Activated CD4-positive, CD25-positive, alpha-beta regulatory T cell treated with anti-CD3 and anti-CD28 coated beads, Interleukin-2, amount 50 U/mL, for 72 hours (primary cell): ENCODE results near the gene RAB6A.

Experiments
- DNase-seq: peaks from one replicate; pipeline ENCODE4 v3.0.0; 2021

Gene RAB6A

DNA sequence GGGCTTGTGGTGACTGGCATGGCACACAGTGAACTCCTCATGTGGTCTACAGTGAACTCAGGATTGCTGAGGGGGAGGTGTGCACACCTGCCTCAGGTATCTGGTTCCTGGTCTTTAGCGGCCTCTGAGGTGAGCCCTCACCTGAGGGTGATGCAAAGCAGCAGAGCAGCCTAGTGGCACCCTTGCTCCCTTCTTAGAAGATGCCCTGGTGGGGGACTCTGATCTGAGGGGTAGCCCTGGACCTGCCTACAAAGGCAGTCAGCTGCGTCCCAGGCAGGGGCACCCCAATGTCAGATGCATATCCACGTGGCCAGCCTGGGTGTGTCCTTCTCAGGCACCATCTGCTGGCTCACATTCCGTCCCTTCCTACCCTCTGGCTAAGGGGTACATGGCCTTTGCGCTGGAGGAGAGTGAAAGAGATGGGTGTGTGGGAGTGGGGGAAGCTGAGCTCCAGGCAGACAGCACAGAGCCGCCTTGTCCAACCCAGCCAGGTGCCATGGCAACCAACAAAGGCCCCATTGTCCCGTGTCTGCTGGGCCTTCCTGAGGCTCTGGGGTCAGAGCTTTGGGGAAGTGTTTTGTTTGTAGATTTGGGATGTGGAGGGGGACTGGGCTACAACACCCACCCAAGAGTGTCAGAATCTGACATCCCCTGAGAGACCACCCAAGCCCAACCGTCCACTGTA is 108.7 kb downstream of the RAB6A start:
- DNase-seq: no peak

DNA sequence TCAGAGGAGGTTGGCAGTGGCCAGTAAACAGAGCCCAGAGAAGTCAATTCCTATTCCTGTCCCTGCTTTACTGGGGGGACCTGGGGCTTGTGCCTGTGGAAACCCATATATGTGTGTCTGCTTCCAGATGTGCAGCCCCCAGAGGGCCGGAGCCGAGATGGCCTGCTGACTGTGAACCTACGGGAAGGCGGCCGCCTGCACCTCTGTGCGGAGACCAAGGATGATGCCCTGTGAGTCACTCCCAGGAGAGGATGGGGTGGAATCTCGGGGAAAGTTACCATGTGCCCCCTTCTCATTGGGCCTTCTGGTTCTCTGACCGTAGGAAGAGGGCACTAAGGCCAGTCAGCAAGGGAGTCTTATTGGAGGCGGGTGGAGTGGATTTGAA is 109.2 kb downstream of the RAB6A start:
- no peak for DNase-seq

DNA sequence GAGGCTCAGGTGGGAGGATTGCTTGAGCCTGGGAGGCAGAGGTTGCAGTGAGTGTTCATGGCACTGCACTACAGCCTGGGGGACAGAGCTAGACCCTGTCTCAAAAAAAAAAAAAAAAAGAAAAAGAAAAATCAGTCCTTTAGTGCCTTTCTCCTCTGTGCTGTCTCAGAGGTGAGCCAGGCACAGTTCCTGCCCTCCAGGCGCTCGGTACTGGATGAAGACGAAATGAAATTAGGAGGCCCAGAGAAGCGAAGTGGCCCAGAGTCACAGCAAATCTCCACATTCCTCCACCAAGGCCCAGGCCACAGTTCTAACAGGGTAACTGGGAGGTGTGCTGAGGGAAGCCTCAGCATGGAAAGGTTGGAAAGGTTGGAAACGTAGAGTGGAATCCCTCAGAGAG is 109.6 kb downstream of the RAB6A start:
- DNase-seq: no peak

DNA sequence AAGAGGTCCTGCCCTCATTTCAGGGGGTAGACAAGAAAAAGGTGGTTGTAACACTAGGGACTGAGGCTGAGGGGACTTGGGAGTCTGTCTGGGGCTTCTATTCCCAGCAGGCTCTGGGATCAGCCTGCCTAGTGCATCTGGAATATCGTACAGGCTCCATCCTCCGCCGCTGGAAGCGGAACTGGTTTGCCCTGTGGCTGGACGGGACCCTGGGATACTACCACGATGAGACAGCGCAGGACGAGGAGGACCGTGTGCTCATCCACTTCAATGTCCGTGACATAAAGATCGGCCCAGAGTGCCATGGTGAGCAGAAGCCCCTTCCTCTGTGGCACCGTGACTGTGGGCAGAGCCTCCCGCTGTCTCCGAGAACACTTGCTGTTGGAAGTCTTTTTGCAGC is 110.5 kb downstream of the RAB6A start:
- DNase-seq: no peak

DNA sequence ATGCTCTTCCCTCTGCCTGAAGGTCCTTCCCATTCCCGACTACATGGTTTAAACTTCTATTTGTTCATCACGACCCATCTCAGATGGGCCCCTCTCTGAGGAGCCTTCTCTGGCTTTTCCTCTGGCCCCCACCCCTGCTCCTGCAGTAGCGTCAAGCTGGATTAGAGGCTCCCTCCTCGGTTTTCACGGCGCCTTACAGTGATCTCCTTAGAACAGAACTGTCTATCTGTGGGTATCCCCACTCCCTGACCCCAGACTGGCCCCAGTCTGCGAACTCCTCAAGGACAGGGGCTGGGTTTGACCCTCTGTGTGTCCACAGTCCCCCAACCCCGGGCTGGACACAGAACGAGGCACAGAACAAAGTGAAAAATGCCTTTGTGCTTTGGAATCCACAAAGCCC is 111.7 kb downstream of the RAB6A start:
- no peak for DNase-seq

DNA sequence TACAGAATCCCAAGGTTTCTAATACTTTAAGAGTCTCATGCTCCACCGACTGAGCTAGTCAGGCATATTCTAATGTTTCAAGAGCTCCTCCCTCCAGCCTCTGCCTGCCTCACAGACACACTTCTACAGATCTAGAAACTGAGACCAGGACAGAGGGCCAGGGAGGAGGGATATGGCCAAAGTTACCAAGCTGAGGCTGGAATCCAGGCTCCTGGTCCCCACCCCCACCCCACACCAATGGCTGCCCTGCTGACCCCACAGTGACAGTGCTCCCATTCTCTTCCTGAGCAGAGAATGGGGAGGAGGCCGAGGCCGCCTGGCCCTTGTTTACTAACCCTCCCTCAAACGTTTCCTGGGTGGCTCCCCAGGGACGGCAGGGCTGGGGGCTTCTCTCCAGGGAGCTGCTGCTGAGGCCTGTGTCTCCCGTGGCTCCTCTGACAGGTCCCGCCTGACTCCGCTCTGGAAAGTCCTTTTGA is 112.3 kb downstream of the RAB6A start:
- DNase-seq: no peak

DNA sequence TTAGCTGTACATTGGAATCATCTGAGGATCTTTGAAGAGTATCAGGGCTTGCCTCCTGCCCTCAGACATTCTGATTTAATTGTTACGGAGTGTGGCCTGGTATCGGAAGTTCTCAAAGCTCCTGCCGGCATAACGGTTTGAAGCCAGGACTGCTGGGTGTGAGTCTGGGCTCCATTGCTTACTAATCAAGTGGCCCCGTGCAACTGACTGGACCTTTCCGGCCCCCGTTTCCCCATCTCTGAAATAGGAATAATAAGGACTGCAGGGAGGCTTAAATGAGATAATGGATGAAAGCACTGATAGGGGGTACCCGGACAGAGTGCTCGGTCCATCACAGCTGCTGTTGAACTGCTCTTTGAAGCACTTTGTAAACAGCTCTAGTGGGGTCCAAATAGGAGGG is 112.8 kb downstream of the RAB6A start:
- no peak for DNase-seq

DNA sequence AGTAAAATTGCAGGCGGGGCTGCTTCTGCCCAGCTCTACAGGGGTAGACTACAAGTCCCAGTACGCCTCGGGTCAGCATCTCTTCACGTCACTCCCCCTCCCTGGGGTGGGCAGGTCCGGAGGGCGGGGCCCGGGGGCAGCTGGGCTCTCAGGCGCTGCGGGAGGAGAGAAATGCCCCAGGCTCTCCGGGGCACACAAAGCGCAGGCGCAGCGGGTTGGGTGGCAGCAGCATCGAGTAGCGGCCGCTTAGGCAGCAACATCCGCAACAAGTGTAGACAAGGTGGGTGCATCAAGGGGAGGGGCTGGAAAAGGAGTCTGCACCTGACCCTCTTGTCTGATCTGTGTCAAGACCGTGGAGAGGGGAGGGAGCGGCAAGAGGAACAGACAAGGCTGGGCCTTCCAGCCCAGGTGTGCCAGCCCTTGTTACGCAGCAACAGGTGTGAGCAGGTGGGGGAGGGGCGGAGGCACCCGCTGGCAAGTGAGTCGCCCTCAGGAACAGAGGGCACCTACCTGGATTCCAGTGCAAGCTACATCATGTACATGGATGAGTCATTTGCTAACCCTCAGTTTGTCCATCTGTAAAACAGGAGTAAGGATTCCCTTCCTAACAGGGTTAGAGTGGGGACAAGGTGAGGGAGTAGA is 113.3 kb downstream of the RAB6A start:
- DNase-seq: peak; percentile 79

DNA sequence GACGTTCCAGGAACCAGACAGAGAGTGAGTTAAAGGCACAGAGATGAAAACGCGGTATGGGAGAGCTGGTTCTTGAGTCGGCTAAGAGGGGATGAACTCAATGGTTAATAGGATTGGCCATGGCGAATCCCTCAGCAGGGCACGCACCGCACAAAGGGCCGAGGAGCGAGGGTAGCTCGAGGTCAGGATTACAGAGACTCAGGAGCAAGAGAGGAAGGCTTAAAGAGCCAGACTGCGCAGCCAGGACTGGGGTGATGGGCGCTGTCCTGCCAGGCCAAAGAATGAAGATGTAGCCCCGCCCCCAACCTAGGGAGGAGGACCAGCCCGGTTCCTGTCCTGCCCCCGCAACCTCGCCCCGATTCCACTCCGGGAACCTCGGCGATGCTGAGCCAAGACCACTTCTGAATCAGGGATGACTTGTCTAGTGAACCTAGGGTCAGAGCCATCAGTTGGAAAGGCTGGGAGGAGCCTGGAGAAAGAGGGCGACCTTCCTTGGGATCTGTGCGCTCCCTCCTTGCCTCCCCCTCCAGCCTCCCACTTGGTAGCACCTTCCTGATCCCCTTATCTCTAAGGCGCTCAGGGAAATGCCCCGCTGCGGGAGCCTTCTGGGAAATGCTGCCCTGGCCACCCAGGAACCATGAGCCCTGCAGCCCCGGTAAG is 114.8 kb downstream of the RAB6A start, which contains the start of gene PLEKHB1:
Gene PLEKHB1, plus strand, starts transcription at position 610 of the 660 bp plus-strand sequence. Its CDS starts 28 bp downstream, at position 638.
- DNase-seq: no peak

DNA sequence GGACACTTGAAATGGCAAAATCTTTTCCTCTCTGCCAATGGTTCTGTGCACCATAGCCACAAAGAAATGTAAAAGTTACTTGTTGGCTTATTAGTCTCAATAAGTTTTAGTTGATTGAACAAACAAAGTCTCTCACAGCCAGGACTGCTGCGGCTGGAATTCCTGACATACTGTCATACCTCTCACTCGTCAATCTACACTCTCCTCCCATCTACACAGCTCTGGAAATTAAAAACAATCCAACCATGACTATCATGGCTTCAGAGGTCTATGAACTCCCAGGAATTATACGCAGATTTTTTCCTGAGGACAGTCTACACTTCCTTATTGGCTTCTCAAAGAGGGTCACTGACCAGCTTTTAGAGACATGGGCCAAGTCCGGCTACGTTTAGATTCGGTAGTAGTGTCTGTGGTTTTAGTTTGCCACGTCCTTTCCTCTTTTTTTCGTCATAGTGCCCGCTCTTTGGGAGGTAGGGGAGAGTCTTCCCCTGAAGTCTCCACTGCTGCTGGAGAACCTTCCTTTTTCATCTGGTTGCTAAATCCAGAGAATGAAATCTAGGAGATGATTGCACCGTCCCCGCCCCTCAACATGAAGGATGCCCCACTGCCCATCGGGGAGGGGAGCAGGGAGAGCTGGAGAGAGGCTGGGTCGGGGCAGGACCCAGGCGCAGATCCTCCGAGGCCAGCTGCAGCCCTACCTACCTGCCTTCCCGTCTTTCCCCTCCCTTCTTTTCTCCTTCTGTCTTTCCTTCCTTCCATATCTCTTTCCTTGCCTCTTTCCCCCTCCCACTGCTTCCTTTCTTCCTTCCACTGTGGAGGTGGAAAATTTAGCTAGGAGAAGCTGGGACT is 115.5 kb downstream of the RAB6A start:
- DNase-seq: no peak

DNA sequence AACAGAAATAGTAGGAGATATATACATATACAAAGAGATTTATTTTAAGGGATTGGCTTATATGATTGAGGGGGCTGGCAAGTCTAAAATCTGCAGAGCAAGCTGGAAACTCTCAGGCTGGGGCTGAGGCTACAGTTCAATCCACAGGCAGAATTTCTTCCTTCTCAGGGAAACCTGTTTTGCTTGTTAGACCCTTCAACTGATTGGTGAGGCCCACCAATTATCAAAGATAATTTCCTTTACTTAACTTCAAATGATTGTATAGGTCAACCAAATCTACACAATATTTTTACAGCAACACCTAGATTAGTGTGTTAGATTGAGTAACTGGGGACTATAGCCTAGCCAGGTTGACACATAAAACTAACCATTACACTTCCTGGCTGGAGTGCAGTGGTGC is 119.2 kb downstream of the RAB6A start:
- DNase-seq: no peak

DNA sequence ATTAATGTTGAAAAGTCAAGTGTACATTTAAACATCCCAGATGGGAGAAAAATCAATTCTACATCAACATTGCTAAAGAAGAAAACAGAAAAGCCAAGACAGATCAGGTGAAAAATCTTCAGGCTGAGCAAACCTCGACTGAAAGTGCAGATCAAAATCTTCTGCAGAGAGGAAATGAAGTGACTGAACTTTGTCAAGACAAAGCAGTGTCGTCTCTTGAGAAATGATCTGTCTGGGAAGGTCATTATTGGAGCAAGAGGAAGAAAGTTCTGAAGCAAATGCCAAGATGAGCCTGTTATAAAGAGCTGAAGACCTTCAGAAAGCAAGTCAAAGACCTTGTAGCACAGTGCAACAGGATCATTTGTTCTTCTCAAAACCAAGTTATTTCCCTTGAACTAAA is 120.3 kb downstream of the RAB6A start:
- no peak for DNase-seq

DNA sequence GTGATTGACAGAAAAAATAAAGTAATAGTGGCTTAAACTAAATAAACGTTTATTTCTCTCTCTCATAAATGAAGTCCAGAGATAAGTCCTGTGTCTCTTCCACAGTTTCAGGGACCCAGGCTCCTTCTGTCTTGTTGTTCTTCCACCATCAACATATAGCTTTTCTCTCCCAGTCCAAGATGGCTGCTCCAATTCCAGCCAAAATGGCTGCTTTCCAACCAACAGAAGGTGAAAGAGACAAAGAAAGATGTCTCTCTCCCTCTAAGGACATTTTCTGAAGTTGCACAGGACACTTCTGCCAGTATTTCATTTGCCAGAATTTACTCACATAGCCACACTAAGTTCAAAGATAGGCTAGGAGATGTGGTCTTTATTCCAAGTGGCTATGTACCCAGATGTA is 123.9 kb downstream of the RAB6A start:
- DNase-seq: no peak

DNA sequence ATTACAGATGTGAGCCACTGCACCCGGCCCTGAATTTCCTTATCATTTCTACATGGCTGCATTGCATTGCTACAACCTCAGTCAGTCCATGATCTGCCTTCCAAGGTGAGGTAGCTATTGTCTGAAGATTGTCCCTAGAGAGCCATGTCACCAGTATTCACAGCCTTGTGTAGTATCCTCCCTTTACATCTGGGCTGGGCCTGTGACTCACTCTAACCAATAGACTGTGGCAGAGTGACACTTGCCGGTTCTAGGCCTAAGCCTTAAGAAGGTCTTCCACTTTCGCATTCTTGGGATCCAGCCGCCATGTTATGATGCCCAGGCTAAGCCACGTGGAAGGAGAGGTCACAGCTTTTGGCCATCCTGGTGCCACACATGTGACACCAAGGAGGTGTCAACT is 124.6 kb downstream of the RAB6A start:
- DNase-seq: no peak

DNA sequence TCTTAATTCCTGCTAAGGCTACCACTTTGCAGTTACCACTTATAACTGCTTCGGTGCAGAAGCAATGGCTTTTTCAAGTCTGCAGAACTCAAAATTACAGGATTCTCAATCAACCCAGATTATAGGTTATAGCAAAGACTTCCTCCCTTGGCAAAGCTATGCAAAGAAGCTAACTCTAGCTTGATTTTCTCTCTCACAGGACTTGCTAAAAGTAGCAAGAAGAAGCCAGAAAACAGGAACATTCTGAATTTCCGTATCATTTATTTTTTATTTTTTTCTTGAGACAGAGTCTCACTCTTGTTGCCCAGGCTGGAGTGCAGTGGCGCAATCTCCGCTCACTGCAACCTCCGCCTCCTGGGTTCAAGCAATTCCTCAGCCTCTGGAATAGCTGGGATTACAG is 125.2 kb downstream of the RAB6A start:
- no peak for DNase-seq

DNA sequence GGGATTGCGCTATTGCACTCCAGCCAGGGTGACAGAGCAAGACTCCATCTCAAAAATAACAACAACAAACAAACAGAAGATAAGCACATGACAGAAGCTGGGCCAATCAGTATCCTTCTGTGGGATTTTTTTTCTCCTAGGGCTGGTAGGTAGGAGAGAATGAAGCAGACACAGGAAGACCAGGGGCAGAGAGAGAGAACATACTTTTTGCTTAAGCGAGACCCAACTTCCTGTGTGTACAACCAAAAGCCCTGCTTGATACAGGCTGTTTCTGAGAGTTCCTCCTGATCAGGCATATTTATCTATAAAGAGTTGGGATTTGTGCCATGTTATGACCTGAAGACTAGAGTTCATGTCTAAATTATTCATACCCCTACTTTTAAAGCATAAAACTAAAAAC is 126.9 kb downstream of the RAB6A start:
- DNase-seq: no peak

DNA sequence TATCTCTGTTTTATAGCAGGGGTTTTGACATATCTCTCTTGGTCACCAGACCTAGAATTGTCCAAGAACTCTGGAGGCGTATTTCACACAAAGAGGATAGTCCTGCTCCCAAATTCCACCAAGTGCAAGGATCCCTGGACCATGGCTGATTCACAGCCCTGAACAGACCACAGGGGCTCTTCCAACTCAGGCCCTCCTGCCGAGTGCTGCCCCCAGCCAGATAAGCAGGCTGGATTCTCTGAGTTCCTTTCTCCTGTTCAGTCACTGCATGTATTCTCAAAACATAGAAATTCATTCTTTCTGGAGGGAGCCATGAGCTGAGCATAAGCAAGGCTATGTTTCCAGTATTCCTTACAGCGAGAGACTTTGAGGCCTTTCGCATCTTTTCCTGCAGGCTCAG is 127.9 kb downstream of the RAB6A start:
- no peak for DNase-seq

DNA sequence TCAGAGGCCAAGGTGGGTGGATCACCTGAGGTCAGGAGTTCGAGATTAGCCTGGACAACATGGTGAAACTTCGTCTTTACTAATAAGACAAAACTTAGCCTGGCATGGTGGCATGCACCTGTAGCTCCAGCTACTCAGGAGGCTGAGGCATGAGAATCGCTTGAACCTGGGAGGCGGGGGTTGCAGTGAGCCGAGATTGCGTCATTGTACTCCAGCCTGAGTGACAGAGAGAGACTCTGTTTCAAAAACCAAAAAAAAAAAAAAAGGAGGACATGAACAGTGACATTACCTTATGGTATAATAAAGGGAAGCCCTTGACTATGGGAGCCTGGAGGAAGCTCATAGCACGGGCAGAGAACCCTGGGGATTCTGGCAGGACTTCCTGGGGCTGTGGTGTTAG is 131.0 kb downstream of the RAB6A start:
- no peak for DNase-seq

DNA sequence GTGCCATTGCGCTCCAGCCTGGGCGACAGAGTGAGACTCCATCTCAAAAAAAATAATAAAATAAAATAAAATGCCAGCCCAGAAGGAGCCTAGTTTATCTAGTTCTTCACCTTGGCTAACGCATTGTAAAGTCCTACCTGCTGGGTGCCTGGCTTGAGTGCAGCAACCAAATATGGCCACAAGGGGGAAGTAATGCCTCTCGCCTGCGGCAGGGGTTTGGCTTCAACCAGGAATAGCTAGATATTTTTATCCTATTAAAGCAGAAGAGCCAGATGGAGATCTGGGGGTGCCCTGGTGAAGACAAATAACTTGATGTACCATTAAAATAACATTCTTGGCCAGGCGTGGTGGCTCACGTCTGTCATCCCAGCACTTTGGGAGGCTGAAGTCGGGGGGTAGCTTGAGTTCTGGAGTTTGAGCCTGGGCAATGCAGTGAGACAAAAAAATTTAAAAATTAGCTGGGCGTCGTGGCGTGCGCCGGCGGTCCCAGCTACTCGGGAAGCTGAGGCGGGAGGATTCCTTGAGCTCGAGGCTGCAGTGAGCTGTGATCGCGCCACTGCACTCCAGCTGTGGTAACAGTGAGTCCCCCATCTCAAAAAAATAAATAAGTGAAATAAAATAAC is 135.1 kb downstream of the RAB6A start:
- DNase-seq: peak; percentile 58
